Fibroblast of lung (primary cell): ENCODE measurements around the gene PHC2. TPM values are rescaled to one million over a fixed set of nuclear protein-coding genes. Genes with fewer than 3 reads are reported as not detected.

Experiments
- DNase-seq, 2 donors: peaks; one replicate each; pipeline versions ENCODE4 v3.0.0 to v3.0.0-alpha.2; 2010; ENCODE audit warnings: low read depth in 2 of 2
- H2AFZ ChIP-seq: 2 replicates; pipeline ENCODE4 v1.5.1; 2012; ENCODE audit warnings: low read length, control low read depth, inconsistent platforms
- H3K27ac ChIP-seq: 2 replicates; pipeline ENCODE4 v1.5.1; 2011; ENCODE audit warnings: low read length, control low read depth; ENCODE audit not compliant: insufficient read depth
- H3K27me3 ChIP-seq: 2 replicates; pipeline ENCODE4 v1.5.1; 2011; ENCODE audit warnings: mild to moderate bottlenecking, low read length; ENCODE audit not compliant: control insufficient read depth, insufficient read depth
- H3K36me3 ChIP-seq: 2 replicates; pipeline ENCODE4 v1.5.1; 2011; ENCODE audit warnings: low read length; ENCODE audit not compliant: control insufficient read depth, insufficient read depth
- H3K4me1 ChIP-seq: 2 replicates; pipeline ENCODE4 v1.5.1; 2011; ENCODE audit warnings: low read length; ENCODE audit not compliant: control insufficient read depth, insufficient read depth; ENCODE audit errors: extremely low read depth
- H3K4me2 ChIP-seq: 2 replicates; pipeline ENCODE4 v1.5.1; 2011; ENCODE audit warnings: low read length, control low read depth; ENCODE audit not compliant: insufficient read depth; ENCODE audit errors: extremely low read depth
- H3K4me3 ChIP-seq, 4 experiments: fragments of 200-600 bp in 1 of 4; sonication (generic) in 1 of 4; replicated peaks in 1 of 4; 2 replicates each; pipeline ENCODE4 v1.5.1; 2011 to 2016; ENCODE audit warnings: low read length in 4 of 4, low read depth in 3 of 4, mild to moderate bottlenecking in 3 of 4, control low read depth in 2 of 4, inconsistent platforms in 1 of 4, mixed read lengths in 1 of 4; ENCODE audit not compliant: insufficient read depth in 1 of 4; ENCODE audit errors: control extremely low read depth in 1 of 4
- H3K79me2 ChIP-seq: 2 replicates; pipeline ENCODE4 v1.5.1; 2012; ENCODE audit warnings: mild to moderate bottlenecking, low read length, inconsistent platforms; ENCODE audit not compliant: control insufficient read depth, insufficient read depth
- H3K9ac ChIP-seq: 2 replicates; pipeline ENCODE4 v1.5.1; 2011; ENCODE audit warnings: mild to moderate bottlenecking, low read length, control low read depth; ENCODE audit not compliant: insufficient read depth
- H3K9me3 ChIP-seq: 2 replicates; pipeline ENCODE4 v1.5.1; 2012; ENCODE audit warnings: low read depth, low read length; ENCODE audit not compliant: control insufficient read depth, insufficient read depth
- H4K20me1 ChIP-seq: 2 replicates; pipeline ENCODE4 v1.5.1; 2011; ENCODE audit warnings: low read length; ENCODE audit not compliant: control insufficient read depth, insufficient read depth; ENCODE audit errors: extremely low read depth
- CTCF ChIP-seq, 2 donors: IDR thresholded peaks in 1 of 2; conservative IDR thresholded peaks in 1 of 2; 1 replicate in 1 of 2; 2 replicates in 1 of 2; pipeline ENCODE4 v1.5.1; 2011 to 2012; ENCODE audit warnings: low read length in 2 of 2, control low read depth in 1 of 2, inconsistent platforms in 1 of 2, low read depth in 1 of 2, mild to moderate bottlenecking in 1 of 2
- EZH2 ChIP-seq: IDR thresholded peaks from 2 replicates; pipeline ENCODE4 v1.5.1; 2012; ENCODE audit warnings: low read length, control low read depth, mild to moderate bottlenecking; ENCODE audit errors: missing control alignments
- polyA plus RNA-seq, 2 donors: library from polyadenylated mRNA; depleted of rRNA in 1 of 2; stranded (reverse) in 1 of 2; unstranded in 1 of 2; fragments of >200 nt; gene quantifications; 2 replicates each; pipeline ENCODE4 v1.2.1, GENCODE V29; 2011 to 2012; ENCODE audit warnings: missing spikeins in 1 of 2
- total RNA-seq: library from RNA; depleted of rRNA; stranded (reverse); fragments of >200 nt; gene quantifications from 2 replicates; pipeline ENCODE4 v1.2.1, GENCODE V29; 2014

The PHC2 gene
- total and polyA plus RNA-seq, 2 donors (not counting 1 experiment from before 2014, with no cell fraction given): 62.6 to 75.8 TPM

GRCh38 chr1:33373606-33374005, 57.3 kb downstream of the PHC2 start:
- Histone ChIP-seq H3K9me3 (no peaks in the 10 kb centered on the region), H3K27me3 (no peaks in the 10 kb centered on the region), H3K36me3 (peaks cover 8% of the 10 kb centered on the region), H3K4me2 (no peak overlapping the region), H2AFZ (no peak overlapping the region), H3K9ac (no peak overlapping the region), H3K4me1 (peaks cover 17% of the 10 kb centered on the region), H4K20me1 (no peaks in the 10 kb centered on the region), H3K4me3 (no peak overlapping the region), H3K79me2 (no peaks in the 10 kb centered on the region), H3K27ac (no peak overlapping the region)
- no peak for DNase-seq
- TF ChIP-seq EZH2 (no peak), CTCF (conservative IDR thresholded peaks at IDR 0.05 in 1 of 2, IDR thresholded peaks at IDR 0.05 in 1 of 2; ENCODE audit: low read depth in 1 of 2, low read length in 2 of 2) (no peak)

- H3K4me3 ChIP-seq: no peak overlapping the region
- H3K79me2 ChIP-seq: no peaks in the 10 kb centered on the region
- no peaks in the 10 kb centered on the region for H3K27me3 ChIP-seq
- TF ChIP-seq CTCF (conservative IDR thresholded peaks at IDR 0.05 in 1 of 2, IDR thresholded peaks at IDR 0.05 in 1 of 2; ENCODE audit: low read depth in 1 of 2, low read length in 2 of 2) (peak in 1 of 2 donors; percentile 13), EZH2 (no peak)
- H3K4me1 ChIP-seq: peaks cover 15% of the 10 kb centered on the region
- H3K36me3 ChIP-seq: peaks cover 10% of the 10 kb centered on the region
- DNase-seq: no peak
- H2AFZ ChIP-seq: no peak overlapping the region
- H3K9ac ChIP-seq: no peak overlapping the region
- H3K27ac ChIP-seq: no peak overlapping the region
- H3K4me2 ChIP-seq: no peak overlapping the region
- H4K20me1 ChIP-seq: no peaks in the 10 kb centered on the region
- no peaks in the 10 kb centered on the region for H3K9me3 ChIP-seq
These were observed 58.2 kb downstream of the PHC2 start for GRCh38 chr1:33372677-33373076.

GRCh38 chr1:33372162-33372561, 58.7 kb downstream of the PHC2 start:
- no peak for TF ChIP-seq CTCF (conservative IDR thresholded peaks at IDR 0.05 in 1 of 2, IDR thresholded peaks at IDR 0.05 in 1 of 2; ENCODE audit: low read depth in 1 of 2, low read length in 2 of 2)
- TF ChIP-seq EZH2: no peak
- no peaks in the 10 kb centered on the region for H3K79me2 ChIP-seq

More at GRCh38 chr1:33372162-33372561, 58.7 kb downstream of the PHC2 start:
- Histone ChIP-seq H3K27ac (no peak overlapping the region), H2AFZ (no peak overlapping the region), H3K4me1 (peaks cover 17% of the 10 kb centered on the region), H3K9me3 (no peaks in the 10 kb centered on the region), H3K27me3 (no peaks in the 10 kb centered on the region), H3K9ac (no peak overlapping the region), H3K4me3 (no peak overlapping the region), H3K36me3 (peaks cover 11% of the 10 kb centered on the region), H3K4me2 (no peak overlapping the region), H4K20me1 (no peaks in the 10 kb centered on the region)
- DNase-seq: no peak
